HepG2 (cell line): ENCODE results near the gene CHDH. TPM values are rescaled to one million over a fixed set of nuclear protein-coding genes. Genes with fewer than 3 reads are reported as not detected.

Experiments
- AHDC1 ChIP-seq: sonication (generic); formaldehyde crosslinking; IDR thresholded peaks from 2 replicates; pipeline ENCODE4 v1.5.1; 2020; ENCODE audit warnings: mild to moderate bottlenecking, missing genetic modification reagents, borderline replicate concordance
- CHCHD3 ChIP-seq: sonication (generic); formaldehyde crosslinking; IDR thresholded peaks from 2 replicates; pipeline ENCODE4 v1.8.0; 2022; ENCODE audit warnings: mild to moderate bottlenecking, missing genetic modification reagents, moderate library complexity
- DMAP1 ChIP-seq: IDR thresholded peaks from 2 replicates; pipeline ENCODE4 v1.6.1; 2016
- FOXO4 ChIP-seq: sonication (generic); formaldehyde crosslinking; conservative IDR thresholded peaks from 2 replicates; pipeline ENCODE4 v1.8.1; 2023; ENCODE audit warnings: missing genetic modification reagents
- NR0B2 ChIP-seq: sonication (generic); formaldehyde crosslinking; IDR thresholded peaks from 2 replicates; pipeline ENCODE4 v1.4.0; 2020; ENCODE audit warnings: mild to moderate bottlenecking, missing genetic modification reagents
- PHF21A ChIP-seq: sonication (generic); formaldehyde crosslinking; IDR thresholded peaks from 2 replicates; pipeline ENCODE4 v1.5.0; 2020; ENCODE audit warnings: mild to moderate bottlenecking, missing genetic modification reagents
- SOX13 ChIP-seq, 3 experiments: fragments of 450-650 bp in 1 of 3; sonication (generic) in 1 of 3; formaldehyde crosslinking in 1 of 3; IDR thresholded peaks in 2 of 3; conservative IDR thresholded peaks in 1 of 3; 2 replicates each; pipeline versions ENCODE4 v1.5.0 to v1.6.1; 2016 to 2020; ENCODE audit warnings: antibody characterized with exemption in 1 of 3, mild to moderate bottlenecking in 1 of 3, missing compliant biosample characterization in 1 of 3, missing genetic modification reagents in 1 of 3, moderate library complexity in 1 of 3
- SOX6 ChIP-seq, 2 experiments: fragments of 450-650 bp in 1 of 2; sonication (generic) in 1 of 2; formaldehyde crosslinking in 1 of 2; IDR thresholded peaks; 2 replicates each; pipeline versions ENCODE4 v1.4.0 to v1.6.1; 2017 to 2020; ENCODE audit warnings: antibody characterized with exemption in 1 of 2, mild to moderate bottlenecking in 1 of 2, missing genetic modification reagents in 1 of 2
- ZNF230 ChIP-seq: sonication (generic); formaldehyde crosslinking; IDR thresholded peaks from 2 replicates; pipeline ENCODE4 v1.4.0; 2020; ENCODE audit warnings: mild to moderate bottlenecking, missing genetic modification reagents
- ZNF703 ChIP-seq: sonication (generic); formaldehyde crosslinking; IDR thresholded peaks from 2 replicates; pipeline ENCODE4 v1.5.1; 2020; ENCODE audit warnings: missing genetic modification reagents, mild to moderate bottlenecking, moderate library complexity, borderline replicate concordance
- ZNF713 ChIP-seq: sonication (generic); formaldehyde crosslinking; IDR thresholded peaks from 2 replicates; pipeline ENCODE4 v1.4.0; 2020; ENCODE audit warnings: mild to moderate bottlenecking, missing genetic modification reagents
- ZSCAN5A ChIP-seq: sonication (generic); formaldehyde crosslinking; IDR thresholded peaks from 2 replicates; pipeline ENCODE4 v1.8.0; 2022; ENCODE audit warnings: mild to moderate bottlenecking, missing genetic modification reagents, borderline replicate concordance
- ZSCAN9 ChIP-seq: IDR thresholded peaks from 2 replicates; pipeline ENCODE4 v1.6.1; 2016; ENCODE audit warnings: borderline replicate concordance
- polyA plus RNA-seq, 8 experiments: library from polyadenylated mRNA; depleted of rRNA in 3 of 8; stranded (reverse) in 7 of 8; unstranded in 1 of 8; fragments of >200 nt; fragmentation: Illumina TruSeq in 4 of 8; extraction: Trizol in 4 of 8; gene quantifications; 2 replicates each; pipeline versions ENCODE4 v1.2.1 to v1.2.3, GENCODE V29; 2011 to 2016; ENCODE audit warnings: low read depth in 4 of 8, missing spikeins in 1 of 8, mixed read lengths in 1 of 8; ENCODE audit not compliant: insufficient read depth in 1 of 8
- total RNA-seq, 5 experiments: library from RNA; depleted of rRNA; stranded (reverse); fragments of >200 nt; fragmentation: Illumina TruSeq; extraction: Trizol; gene quantifications; 2 replicates each; pipeline ENCODE4 v1.2.3, GENCODE V29; 2016; ENCODE audit warnings: low read depth in 1 of 5
- TF ChIP-seq, protein P1 (sequence below): sonication (generic); formaldehyde crosslinking; IDR thresholded peaks from 2 replicates; pipeline ENCODE4 v1.9.0; 2021; ENCODE audit warnings: missing genetic modification reagents, borderline replicate concordance

The CHDH gene
- total and polyA plus RNA-seq, 2 of the 13 experiments (the other 11 are each of a cell fraction or from before 2014, with no cell fraction given) = 28.1 to 48.9 TPM

DNA sequence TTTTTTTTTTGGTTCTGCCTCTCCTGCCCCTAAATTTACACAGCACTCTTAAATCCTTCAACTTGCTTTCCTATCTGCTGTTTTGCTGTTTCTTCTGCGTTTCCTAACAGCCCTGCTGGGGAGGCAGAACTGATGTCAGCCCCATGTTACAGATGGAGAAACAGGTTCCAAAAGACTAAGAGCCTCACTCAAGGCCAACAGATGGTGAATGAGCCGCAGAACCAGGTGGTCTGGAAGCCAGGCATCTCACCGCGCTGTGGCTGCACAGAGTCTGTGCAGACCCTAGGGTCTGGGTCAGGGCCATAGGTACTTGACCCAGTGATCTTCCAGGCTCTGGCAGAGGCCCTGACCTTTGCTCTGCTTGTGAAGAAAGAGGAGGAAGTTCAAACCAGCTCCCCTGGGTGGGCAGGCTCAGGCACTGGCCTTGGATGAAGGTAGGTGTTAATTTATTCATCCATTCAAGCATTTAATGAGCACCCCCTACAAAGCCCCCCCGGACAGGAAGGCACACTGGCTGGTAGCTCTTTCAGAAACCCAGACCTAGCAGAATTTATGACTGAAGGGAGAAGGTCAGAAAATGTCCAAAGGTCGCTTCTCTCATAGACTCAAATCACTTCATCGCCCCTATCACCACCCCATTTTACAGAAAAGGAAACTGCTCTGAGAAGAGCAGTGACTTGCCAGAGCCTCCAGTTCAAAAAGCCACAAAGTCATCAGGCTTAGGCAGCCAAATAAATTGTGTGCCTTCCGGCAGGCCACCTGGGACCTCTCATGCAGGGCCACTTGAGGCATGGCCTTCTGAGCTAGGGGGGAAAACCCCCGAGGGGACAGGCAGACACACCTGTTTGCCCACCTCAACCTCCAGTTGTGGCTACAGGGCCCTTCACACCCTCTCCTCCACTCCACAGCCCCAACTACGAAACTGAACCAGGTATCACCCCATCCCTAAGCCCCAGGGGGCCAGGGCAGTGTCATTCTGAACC is 2.7 kb downstream of the CHDH start (continued):
- TF ChIP-seq ZSCAN5A (CRISPR knock-in tag) (0 out of 2 replicates have a peak, but pooled peaks have one; percentile 23), ZNF703 (peak; percentile 92; the same call in 1 of the 2 replicates), SOX6 (IDR thresholded peaks at IDR 0.05) (no peak), SOX6 (CRISPR knock-in tag; IDR thresholded peaks at IDR 0.05) (peak; percentile 84), ZNF713 (CRISPR knock-in tag) (no peak), AHDC1 (no peak; the same call in 1 of the 2 replicates), SOX13 (IDR thresholded peaks at IDR 0.05) (0 out of 2 replicates have a peak, but pooled peaks have one; percentile 10), SOX13 (CRISPR knock-in tag; conservative IDR thresholded peaks at IDR 0.05 in 1 of 2, IDR thresholded peaks at IDR 0.05 in 1 of 2) (peak in 1 of 2 experiments; percentile 64; a peak in 1 of 4 replicates), NR0B2 (CRISPR knock-in tag) (peak; percentile 57; the same call in 1 of the 2 replicates), CHCHD3 (CRISPR knock-in tag) (no peak), ZNF230 (CRISPR knock-in tag) (no peak), PHF21A (no peak; the same call in 1 of the 2 replicates), DMAP1 (peak; percentile 20; the same call in 1 of the 2 replicates), ZSCAN9 (CRISPR knock-in tag) (no peak), FOXO4 (no peak)
- TF ChIP-seq, protein P1, sequence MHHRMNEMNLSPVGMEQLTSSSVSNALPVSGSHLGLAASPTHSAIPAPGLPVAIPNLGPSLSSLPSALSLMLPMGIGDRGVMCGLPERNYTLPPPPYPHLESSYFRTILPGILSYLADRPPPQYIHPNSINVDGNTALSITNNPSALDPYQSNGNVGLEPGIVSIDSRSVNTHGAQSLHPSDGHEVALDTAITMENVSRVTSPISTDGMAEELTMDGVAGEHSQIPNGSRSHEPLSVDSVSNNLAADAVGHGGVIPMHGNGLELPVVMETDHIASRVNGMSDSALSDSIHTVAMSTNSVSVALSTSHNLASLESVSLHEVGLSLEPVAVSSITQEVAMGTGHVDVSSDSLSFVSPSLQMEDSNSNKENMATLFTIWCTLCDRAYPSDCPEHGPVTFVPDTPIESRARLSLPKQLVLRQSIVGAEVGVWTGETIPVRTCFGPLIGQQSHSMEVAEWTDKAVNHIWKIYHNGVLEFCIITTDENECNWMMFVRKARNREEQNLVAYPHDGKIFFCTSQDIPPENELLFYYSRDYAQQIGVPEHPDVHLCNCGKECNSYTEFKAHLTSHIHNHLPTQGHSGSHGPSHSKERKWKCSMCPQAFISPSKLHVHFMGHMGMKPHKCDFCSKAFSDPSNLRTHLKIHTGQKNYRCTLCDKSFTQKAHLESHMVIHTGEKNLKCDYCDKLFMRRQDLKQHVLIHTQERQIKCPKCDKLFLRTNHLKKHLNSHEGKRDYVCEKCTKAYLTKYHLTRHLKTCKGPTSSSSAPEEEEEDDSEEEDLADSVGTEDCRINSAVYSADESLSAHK = no peak
